GM23338 (cell line): ENCODE results near the gene SLC2A9. TPM values are rescaled to one million over a fixed set of nuclear protein-coding genes. Genes with fewer than 3 reads are reported as not detected.

Experiments used
- ATAC-seq: fragments of 200-7000 bp; cut with Tn5 transposase; 3 replicates; pipeline ENCODE4 v1.9.1; 2020
- DNase-seq: peaks from one replicate; pipeline ENCODE4 v3.0.0-alpha.2; 2015; ENCODE audit warnings: low spot score
- H2AFZ ChIP-seq: fragments of 200-600 bp; sonication (generic); 2 replicates; pipeline ENCODE4 v1.8.0; 2016; ENCODE audit warnings: antibody characterized with exemption, mild to moderate bottlenecking, moderate library complexity
- H3F3A ChIP-seq: fragments of 200-600 bp; sonication (generic); replicated peaks from 2 replicates; pipeline ENCODE4 v1.8.0; 2017; ENCODE audit warnings: antibody characterized with exemption, mixed run types, low read depth
- H3K27ac ChIP-seq: fragments of 200-600 bp; sonication (generic); 2 replicates; pipeline ENCODE4 v1.6.1; 2016; ENCODE audit warnings: low read depth
- H3K27me3 ChIP-seq: fragments of 200-600 bp; sonication (generic); 2 replicates; pipeline ENCODE4 v1.8.0; 2016; ENCODE audit warnings: mild to moderate bottlenecking, mixed run types, moderate library complexity; ENCODE audit not compliant: insufficient read depth
- H3K36me3 ChIP-seq: fragments of 200-600 bp; sonication (generic); 2 replicates; pipeline ENCODE4 v1.8.0; 2016; ENCODE audit warnings: mild to moderate bottlenecking; ENCODE audit not compliant: insufficient read depth
- H3K4me1 ChIP-seq: fragments of 200-600 bp; sonication (generic); 2 replicates; pipeline ENCODE4 v1.8.0; 2016; ENCODE audit warnings: mild to moderate bottlenecking, moderate library complexity; ENCODE audit not compliant: insufficient read depth
- H3K4me2 ChIP-seq: fragments of 200-600 bp; sonication (generic); 2 replicates; pipeline ENCODE4 v1.7.1; 2017; ENCODE audit warnings: mixed run types
- H3K4me3 ChIP-seq: fragments of 200-600 bp; sonication (generic); 2 replicates; pipeline ENCODE4 v1.6.1; 2016; ENCODE audit warnings: mixed run types
- H3K79me2 ChIP-seq: fragments of 200-600 bp; sonication (generic); replicated peaks from 2 replicates; pipeline ENCODE4 v1.8.0; 2017; ENCODE audit warnings: mild to moderate bottlenecking; ENCODE audit not compliant: insufficient read depth
- H3K9me2 ChIP-seq: fragments of 200-600 bp; sonication (generic); 2 replicates; pipeline ENCODE4 v1.8.0; 2017; ENCODE audit not compliant: insufficient read depth
- H4K20me1 ChIP-seq: fragments of 200-600 bp; sonication (generic); replicated peaks from 2 replicates; pipeline ENCODE4 v1.8.0; 2017; ENCODE audit warnings: mild to moderate bottlenecking; ENCODE audit not compliant: insufficient read depth
- H3K27ac Mint-ChIP-seq: 2 replicates; pipeline ENCODE4 v1.8.0; 2020; ENCODE audit warnings: inconsistent platforms, mild to moderate bottlenecking, moderate library complexity, mixed read lengths
- H3K27me3 Mint-ChIP-seq: 3 replicates; pipeline ENCODE4 v1.8.0; 2022; ENCODE audit warnings: low read depth, mild to moderate bottlenecking, moderate library complexity, mixed read lengths, inconsistent platforms; ENCODE audit not compliant: insufficient read depth, poor library complexity
- H3K36me3 Mint-ChIP-seq: 3 replicates; pipeline ENCODE4 v1.8.0; 2021; ENCODE audit warnings: low read depth, mild to moderate bottlenecking, inconsistent platforms, moderate library complexity, mixed read lengths
- H3K4me1 Mint-ChIP-seq: 3 replicates; pipeline ENCODE4 v1.8.0; 2020; ENCODE audit warnings: mild to moderate bottlenecking, inconsistent platforms, mixed read lengths
- H3K4me3 Mint-ChIP-seq: 3 replicates; pipeline ENCODE4 v1.8.0; 2021; ENCODE audit warnings: moderate library complexity, mild to moderate bottlenecking, inconsistent platforms, mixed read lengths
- H3K9me3 Mint-ChIP-seq: 3 replicates; pipeline ENCODE4 v1.8.0; 2020; ENCODE audit warnings: moderate library complexity, mild to moderate bottlenecking, inconsistent platforms, mixed read lengths
- ETS1 ChIP-seq: IDR thresholded peaks from 2 replicates; pipeline ENCODE4 v1.6.1; 2016; ENCODE audit warnings: antibody characterized with exemption
- EZH2phosphoT487 ChIP-seq: fragments of 200-600 bp; sonication (generic); IDR thresholded peaks from one replicate; pipeline ENCODE4 v1.8.1; 2018; ENCODE audit warnings: antibody characterized with exemption; ENCODE audit not compliant: unreplicated experiment
- NANOG ChIP-seq: IDR thresholded peaks from 2 replicates; pipeline ENCODE4 v1.6.1; 2016; ENCODE audit warnings: antibody characterized with exemption, borderline replicate concordance
- ZNF331 ChIP-seq: fragments of 250-450 bp; sonication (Bioruptor Pico); IDR thresholded peaks from 2 replicates; pipeline ENCODE4 v1.5.0; 2020; ENCODE audit warnings: low read depth, mild to moderate bottlenecking, moderate library complexity
- ZNF462 ChIP-seq: fragments of 250-450 bp; sonication (Bioruptor Pico); IDR thresholded peaks from 2 replicates; pipeline ENCODE4 v1.5.0; 2020; ENCODE audit warnings: mild to moderate bottlenecking, moderate library complexity
- polyA plus RNA-seq: library from polyadenylated mRNA; unstranded; fragments of >200 nt; fragmentation: Nextera tagmentation; extraction: Ambion mirVana; gene quantifications from 2 replicates; pipeline ENCODE4 v1.2.1, GENCODE V29; 2016
- total RNA-seq: library from RNA; depleted of rRNA; stranded (reverse); fragments of >200 nt; shearing (Covaris generic); gene quantifications from 2 replicates; pipeline ENCODE4 v1.2.3, GENCODE V29; 2014
- TF ChIP-seq, protein P1 (sequence below): IDR thresholded peaks from one replicate; pipeline ENCODE4 v1.6.1; 2018; ENCODE audit warnings: antibody characterized with exemption; ENCODE audit not compliant: unreplicated experiment

SLC2A9 gene
- total and polyA plus RNA-seq, 2 experiments from 2014 or later = 0.21 to 0.40 TPM

- no peak for TF ChIP-seq ZNF331 (CRISPR knock-in tag)
Observed at GRCh38 chr4:10006601-10007435, 14.5 kb downstream of the SLC2A9 start (continued).

GRCh38 chr4:10006231-10006600, 15.1 kb downstream of the SLC2A9 start:
- H3K9me3 Mint-ChIP-seq = no peaks in the 10 kb centered on the region
- Histone ChIP-seq H3F3A (no peaks in the 10 kb centered on the region), H3K79me2 (no peaks in the 10 kb centered on the region), H3K4me3 (no peak overlapping the region), H3K36me3 (no peaks in the 10 kb centered on the region), H3K27me3 (no peaks in the 10 kb centered on the region), H3K4me2 (no peak overlapping the region), H4K20me1 (no peaks in the 10 kb centered on the region), H3K4me1 (no peaks in the 10 kb centered on the region), H2AFZ (no peak overlapping the region), H3K9me2 (peaks cover 4% of the 10 kb centered on the region; the same call in 1 of the 2 replicates), H3K27ac (no peak overlapping the region)
- no peak overlapping the region for H3K4me3 Mint-ChIP-seq
- ATAC-seq (no peak), DNase-seq (no peak)
- no peak overlapping the region for H3K27ac Mint-ChIP-seq
- TF ChIP-seq, protein P1, sequence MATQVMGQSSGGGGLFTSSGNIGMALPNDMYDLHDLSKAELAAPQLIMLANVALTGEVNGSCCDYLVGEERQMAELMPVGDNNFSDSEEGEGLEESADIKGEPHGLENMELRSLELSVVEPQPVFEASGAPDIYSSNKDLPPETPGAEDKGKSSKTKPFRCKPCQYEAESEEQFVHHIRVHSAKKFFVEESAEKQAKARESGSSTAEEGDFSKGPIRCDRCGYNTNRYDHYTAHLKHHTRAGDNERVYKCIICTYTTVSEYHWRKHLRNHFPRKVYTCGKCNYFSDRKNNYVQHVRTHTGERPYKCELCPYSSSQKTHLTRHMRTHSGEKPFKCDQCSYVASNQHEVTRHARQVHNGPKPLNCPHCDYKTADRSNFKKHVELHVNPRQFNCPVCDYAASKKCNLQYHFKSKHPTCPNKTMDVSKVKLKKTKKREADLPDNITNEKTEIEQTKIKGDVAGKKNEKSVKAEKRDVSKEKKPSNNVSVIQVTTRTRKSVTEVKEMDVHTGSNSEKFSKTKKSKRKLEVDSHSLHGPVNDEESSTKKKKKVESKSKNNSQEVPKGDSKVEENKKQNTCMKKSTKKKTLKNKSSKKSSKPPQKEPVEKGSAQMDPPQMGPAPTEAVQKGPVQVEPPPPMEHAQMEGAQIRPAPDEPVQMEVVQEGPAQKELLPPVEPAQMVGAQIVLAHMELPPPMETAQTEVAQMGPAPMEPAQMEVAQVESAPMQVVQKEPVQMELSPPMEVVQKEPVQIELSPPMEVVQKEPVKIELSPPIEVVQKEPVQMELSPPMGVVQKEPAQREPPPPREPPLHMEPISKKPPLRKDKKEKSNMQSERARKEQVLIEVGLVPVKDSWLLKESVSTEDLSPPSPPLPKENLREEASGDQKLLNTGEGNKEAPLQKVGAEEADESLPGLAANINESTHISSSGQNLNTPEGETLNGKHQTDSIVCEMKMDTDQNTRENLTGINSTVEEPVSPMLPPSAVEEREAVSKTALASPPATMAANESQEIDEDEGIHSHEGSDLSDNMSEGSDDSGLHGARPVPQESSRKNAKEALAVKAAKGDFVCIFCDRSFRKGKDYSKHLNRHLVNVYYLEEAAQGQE = no peak
- TF ChIP-seq ETS1 = no peak
- no peak for TF ChIP-seq NANOG
- no peak for TF ChIP-seq EZH2phosphoT487
- no peak for TF ChIP-seq ZNF462 (CRISPR knock-in tag)
- no peaks in the 10 kb centered on the region for H3K27me3 Mint-ChIP-seq
- H3K36me3 Mint-ChIP-seq = no peaks in the 10 kb centered on the region
- H3K4me1 Mint-ChIP-seq = no peaks in the 10 kb centered on the region
